ENCODE data around the gene MSX2. TPM values are rescaled to one million over a fixed set of nuclear protein-coding genes. Genes with fewer than 3 reads are reported as not detected.

Gene MSX2
- total RNA-seq, 1 experiment from 2014 or later: 8.5 TPM

Small RNAs within 50 kb of the gene (microRNA-seq; reads per million reads assigned to microRNA genes)
- not detected for gene MIR4634 (ENCODE audit: unreplicated experiment)
